Erythroblast (primary cell): Measurements from ENCODE around the gene SHISAL1.

Source experiments
- GATA1 ChIP-seq: IDR thresholded peaks from 2 replicates; pipeline ENCODE4 v1.6.1; 2011; ENCODE audit warnings: low read depth, mild to moderate bottlenecking, control low read depth, low read length, moderate library complexity
- POLR2A ChIP-seq: IDR thresholded peaks from 2 replicates; pipeline ENCODE4 v1.6.1; 2011; ENCODE audit warnings: mild to moderate bottlenecking, low read length

DNA sequence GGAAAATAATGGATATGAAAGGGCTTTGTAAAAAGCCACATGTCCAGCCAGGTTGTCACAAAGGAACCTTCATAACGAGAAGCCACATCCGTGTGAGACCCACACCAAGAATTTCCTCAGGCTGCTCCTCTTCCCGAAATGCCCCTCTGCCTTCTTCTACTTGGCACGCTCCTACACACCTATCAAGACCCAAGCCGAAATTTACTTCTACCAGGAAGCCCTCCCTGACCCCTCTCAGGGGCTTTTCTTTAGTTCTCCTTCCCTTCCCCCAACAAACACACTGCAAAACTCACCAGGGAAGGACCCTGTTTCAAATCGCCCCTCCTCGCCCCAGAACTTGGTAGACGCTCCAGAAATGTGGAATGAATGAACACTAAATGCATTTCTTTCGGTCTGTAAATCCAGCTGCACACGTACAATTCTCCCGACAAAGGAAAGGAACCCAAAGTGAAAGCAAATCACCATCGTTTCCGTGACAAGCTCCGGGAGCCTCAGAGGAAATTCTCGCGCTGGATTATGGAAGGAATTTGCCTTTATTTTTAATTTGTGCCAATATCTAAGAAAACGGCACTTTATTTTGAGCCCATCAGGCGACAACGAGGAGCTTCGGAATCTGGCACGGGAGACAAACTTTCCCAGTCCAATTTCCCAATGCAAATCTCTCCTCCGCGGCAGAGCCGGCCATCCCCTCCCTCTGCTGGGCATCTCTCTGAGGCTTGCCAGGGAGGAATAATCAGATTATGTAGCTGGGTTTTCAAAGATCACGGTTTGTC is 13.2 kb upstream of the SHISAL1 start:
- no peak for TF ChIP-seq POLR2A
- no peak for TF ChIP-seq GATA1
